GM23248 (cell line): ENCODE measurements around the gene DPYD. TPM values are rescaled to one million over a fixed set of nuclear protein-coding genes. Genes with fewer than 3 reads are reported as not detected.

Source experiments
- DNase-seq: peaks from one replicate; pipeline ENCODE4 v3.0.0-alpha.2; 2015
- H2AFZ ChIP-seq: fragments of 200-600 bp; sonication (generic); 2 replicates; pipeline ENCODE4 v1.6.1; 2016; ENCODE audit warnings: antibody characterized with exemption
- H3F3A ChIP-seq: fragments of 200-600 bp; sonication (generic); 2 replicates; pipeline ENCODE4 v1.6.1; 2016; ENCODE audit warnings: mild to moderate bottlenecking, antibody characterized with exemption, mixed run types; ENCODE audit not compliant: insufficient read depth
- H3K27ac ChIP-seq: fragments of 200-600 bp; sonication (generic); 2 replicates; pipeline ENCODE4 v1.5.1; 2016; ENCODE audit warnings: mild to moderate bottlenecking
- H3K27me3 ChIP-seq: fragments of 200-600 bp; sonication (generic); replicated peaks from 2 replicates; pipeline ENCODE4 v1.6.1; 2016; ENCODE audit warnings: mild to moderate bottlenecking; ENCODE audit not compliant: insufficient read depth
- H3K36me3 ChIP-seq: fragments of 200-600 bp; sonication (generic); 2 replicates; pipeline ENCODE4 v1.6.1; 2016; ENCODE audit warnings: low read depth, mild to moderate bottlenecking
- H3K4me1 ChIP-seq: fragments of 200-600 bp; sonication (generic); 2 replicates; pipeline ENCODE4 v1.6.1; 2016; ENCODE audit warnings: mild to moderate bottlenecking; ENCODE audit not compliant: insufficient read depth
- H3K4me2 ChIP-seq: fragments of 200-600 bp; sonication (generic); one replicate; pipeline ENCODE4 v1.6.1; 2016; ENCODE audit warnings: mild to moderate bottlenecking; ENCODE audit not compliant: unreplicated experiment
- H3K4me3 ChIP-seq: fragments of 200-600 bp; sonication (generic); 2 replicates; pipeline ENCODE4 v1.5.1; 2016; ENCODE audit warnings: mild to moderate bottlenecking
- H3K79me2 ChIP-seq: fragments of 200-600 bp; sonication (generic); 2 replicates; pipeline ENCODE4 v1.6.1; 2016; ENCODE audit warnings: mild to moderate bottlenecking; ENCODE audit not compliant: insufficient read depth
- H3K9ac ChIP-seq: fragments of 200-600 bp; sonication (generic); 2 replicates; pipeline ENCODE4 v1.6.1; 2016; ENCODE audit warnings: mild to moderate bottlenecking
- H3K9me2 ChIP-seq: fragments of 200-600 bp; sonication (generic); 2 replicates; pipeline ENCODE4 v1.6.1; 2016; ENCODE audit warnings: mixed run types, mild to moderate bottlenecking, moderate library complexity; ENCODE audit not compliant: insufficient read depth
- H3K9me3 ChIP-seq: fragments of 200-600 bp; sonication (generic); one replicate; pipeline ENCODE4 v1.6.1; 2017; ENCODE audit warnings: low read depth
- H4K20me1 ChIP-seq: fragments of 200-600 bp; sonication (generic); 2 replicates; pipeline ENCODE4 v1.6.0; 2016; ENCODE audit not compliant: insufficient read depth
- EZH2 ChIP-seq: fragments of 200-600 bp; sonication (generic); IDR thresholded peaks from 2 replicates; pipeline ENCODE4 v1.6.1; 2018; ENCODE audit warnings: antibody characterized with exemption, mild to moderate bottlenecking; ENCODE audit not compliant: insufficient read depth, poor library complexity, severe bottlenecking
- EZH2phosphoT487 ChIP-seq: fragments of 200-600 bp; sonication (generic); IDR thresholded peaks from 2 replicates; pipeline ENCODE4 v1.6.1; 2018; ENCODE audit warnings: antibody characterized with exemption, moderate library complexity, mild to moderate bottlenecking, low read depth; ENCODE audit not compliant: insufficient read depth
- WGBS, 2 experiments: methylation state at CpG; one replicate each; pipeline ENCODE4 v1.1.6; 2015 to 2017; ENCODE audit warnings: low lambda C conversion rate in 2 of 2, low coverage in 1 of 2; ENCODE audit errors: missing lambda C conversion rate in 2 of 2; 5-methylcytosine and 5-hydroxymethylcytosine counted together
- in situ Hi-C: fragments of 300-500 bp; cut with MboI; formaldehyde crosslinking; loops from 2 replicates; pipeline ENCODE4 v1.15.0; 2020
- polyA plus RNA-seq: library from polyadenylated mRNA; unstranded; fragments of >200 nt; fragmentation: Nextera tagmentation; extraction: Ambion mirVana; gene quantifications from 2 replicates; pipeline ENCODE4 v1.2.1, GENCODE V29; 2016
- total RNA-seq: library from RNA; depleted of rRNA; stranded (reverse); fragments of >200 nt; shearing (Covaris generic); gene quantifications from 2 replicates; pipeline ENCODE4 v1.2.3, GENCODE V29; 2014

DPYD gene
- total and polyA plus RNA-seq, 2 experiments from 2014 or later = 38.4 to 70.7 TPM

- Histone ChIP-seq H3K4me1 (peaks cover 30% of the 10 kb centered on the region), H3F3A (peaks cover 15% of the 10 kb centered on the region), H3K27me3 (no peaks in the 10 kb centered on the region), H3K4me3 (no peak overlapping the region), H3K4me2 (peak overlapping the region; percentile 12), H3K27ac (peak overlapping the region; percentile 22), H3K9ac (no peak overlapping the region), H4K20me1 (no peaks in the 10 kb centered on the region), H2AFZ (no peak overlapping the region), H3K79me2 (peaks cover 95% of the 10 kb centered on the region), H3K9me3 (no peaks in the 10 kb centered on the region), H3K36me3 (0 out of 2 replicates have a peak, but pooled peaks cover 4% of the 10 kb centered on the region), H3K9me2 (no peaks in the 10 kb centered on the region)
- WGBS, 2 experiments = 86 to 88% methylated on average over 8 of the region's 8 CpGs
- in situ Hi-C loops = no loop called here
- TF ChIP-seq EZH2phosphoT487 (no peak), EZH2 (no peak)
- DNase-seq = peak; percentile 25
Observed at GRCh38 chr1:97911266-97912215, 9.3 kb downstream of the DPYD start.

GRCh38 chr1:97909266-97909665 lies 11.6 kb downstream of the DPYD start:
- H3K27me3 ChIP-seq = no peaks in the 10 kb centered on the region
- H3K4me1 ChIP-seq = peaks cover 52% of the 10 kb centered on the region
- H3K9me3 ChIP-seq = no peaks in the 10 kb centered on the region
- TF ChIP-seq EZH2phosphoT487 (no peak), EZH2 (no peak)
- H3K36me3 ChIP-seq = no peaks in the 10 kb centered on the region
- H3F3A ChIP-seq = peaks cover 38% of the 10 kb centered on the region
- H3K27ac ChIP-seq = no peak overlapping the region
- H3K9ac ChIP-seq = no peak overlapping the region
- no peak for DNase-seq
- H2AFZ ChIP-seq = no peak overlapping the region
- H3K4me3 ChIP-seq = no peak overlapping the region
- no peaks in the 10 kb centered on the region for H3K9me2 ChIP-seq
- H4K20me1 ChIP-seq = no peaks in the 10 kb centered on the region
- H3K79me2 ChIP-seq = peaks cover 86% of the 10 kb centered on the region
- H3K4me2 ChIP-seq = no peak overlapping the region
- in situ Hi-C loops = no loop called here

GRCh38 chr1:97907886-97908285 lies 12.9 kb downstream of the DPYD start:
- no peak overlapping the region for H3K9ac ChIP-seq
- H4K20me1 ChIP-seq = no peaks in the 10 kb centered on the region
- peaks cover 59% of the 10 kb centered on the region for H3K4me1 ChIP-seq
- peaks cover 42% of the 10 kb centered on the region for H3F3A ChIP-seq
- in situ Hi-C loops = no loop called here
- H3K4me3 ChIP-seq = no peak overlapping the region
- TF ChIP-seq EZH2 (no peak), EZH2phosphoT487 (no peak)
- H3K27me3 ChIP-seq = no peaks in the 10 kb centered on the region
- H3K79me2 ChIP-seq = peaks cover 84% of the 10 kb centered on the region
- no peak overlapping the region for H2AFZ ChIP-seq
- no peaks in the 10 kb centered on the region for H3K36me3 ChIP-seq
- no peak overlapping the region for H3K4me2 ChIP-seq
- H3K27ac ChIP-seq = peak overlapping the region; percentile 93
- no peaks in the 10 kb centered on the region for H3K9me3 ChIP-seq
- H3K9me2 ChIP-seq = no peaks in the 10 kb centered on the region
- peak; percentile 28 for DNase-seq
- 95 to 100% methylated on average over 3 of the region's 3 CpGs for WGBS, 2 experiments

GRCh38 chr1:97906567-97907241 lies 14.1 kb downstream of the DPYD start:
- WGBS, 2 experiments = 21 to 23% methylated on average over 7 of the region's 7 CpGs
- TF ChIP-seq EZH2 (no peak), EZH2phosphoT487 (no peak)
- H3K27ac ChIP-seq = peak overlapping the region; percentile 93
- no peaks in the 10 kb centered on the region for H3K36me3 ChIP-seq
- H3K9me2 ChIP-seq = no peaks in the 10 kb centered on the region
- peak overlapping the region; percentile 34 for H3K4me3 ChIP-seq
- peak; percentile 97 for DNase-seq
- H4K20me1 ChIP-seq = no peaks in the 10 kb centered on the region
- peaks cover 70% of the 10 kb centered on the region for H3K4me1 ChIP-seq
- H3K4me2 ChIP-seq = peak overlapping the region; percentile 77
- peak overlapping the region; percentile 7; the same call in 1 of the 2 replicates for H2AFZ ChIP-seq
- H3K9ac ChIP-seq = peak overlapping the region; percentile 62
- in situ Hi-C loops = no loop called here
- no peaks in the 10 kb centered on the region for H3K27me3 ChIP-seq
- no peaks in the 10 kb centered on the region for H3K9me3 ChIP-seq
- peaks cover 84% of the 10 kb centered on the region for H3K79me2 ChIP-seq
- peaks cover 42% of the 10 kb centered on the region for H3F3A ChIP-seq
